ENCODE results near the gene NFKB2.

NFKB2 gene

DNA sequence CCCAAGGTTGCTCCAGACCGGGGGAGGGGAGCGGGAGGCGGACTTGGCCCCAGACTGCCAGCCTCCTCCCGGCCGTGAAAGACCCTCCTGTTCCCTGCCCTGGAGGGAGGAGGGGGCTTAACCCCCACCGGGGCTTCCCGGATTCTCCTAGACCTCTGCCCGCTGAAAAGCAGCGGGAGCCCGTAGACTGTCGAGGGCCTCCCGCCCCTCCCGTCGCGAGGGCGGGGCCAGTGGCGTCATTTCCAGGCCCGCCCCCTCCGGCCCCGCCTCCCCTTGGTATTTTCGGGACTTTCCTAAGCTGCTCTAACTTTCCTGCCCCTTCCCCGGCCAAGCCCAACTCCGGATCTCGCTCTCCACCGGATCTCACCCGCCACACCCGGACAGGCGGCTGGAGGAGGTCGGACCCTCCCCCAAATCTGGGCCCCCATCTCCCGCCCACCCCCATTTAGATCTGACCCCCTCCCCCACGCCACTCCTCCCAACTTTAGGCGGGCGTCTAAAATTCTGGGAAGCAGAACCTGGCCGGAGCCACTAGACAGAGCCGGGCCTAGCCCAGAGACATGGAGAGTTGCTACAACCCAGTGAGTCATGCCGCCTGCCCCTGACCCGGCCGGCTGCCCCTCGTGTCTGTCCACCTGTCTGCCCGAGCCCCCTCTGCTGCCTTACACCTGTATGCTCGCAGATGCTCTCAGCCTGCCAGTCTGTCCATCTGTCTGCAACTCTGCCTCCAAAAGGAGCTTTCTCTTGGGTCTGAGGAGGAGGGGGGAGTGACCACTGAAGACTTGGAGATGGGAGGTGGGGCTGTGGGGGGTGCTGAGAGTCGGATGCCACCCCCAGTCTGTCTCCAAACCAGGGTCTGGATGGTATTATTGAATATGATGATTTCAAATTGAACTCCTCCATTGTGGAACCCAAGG, at the start of gene NFKB2 (continued):
- TF ChIP-seq, protein P1, sequence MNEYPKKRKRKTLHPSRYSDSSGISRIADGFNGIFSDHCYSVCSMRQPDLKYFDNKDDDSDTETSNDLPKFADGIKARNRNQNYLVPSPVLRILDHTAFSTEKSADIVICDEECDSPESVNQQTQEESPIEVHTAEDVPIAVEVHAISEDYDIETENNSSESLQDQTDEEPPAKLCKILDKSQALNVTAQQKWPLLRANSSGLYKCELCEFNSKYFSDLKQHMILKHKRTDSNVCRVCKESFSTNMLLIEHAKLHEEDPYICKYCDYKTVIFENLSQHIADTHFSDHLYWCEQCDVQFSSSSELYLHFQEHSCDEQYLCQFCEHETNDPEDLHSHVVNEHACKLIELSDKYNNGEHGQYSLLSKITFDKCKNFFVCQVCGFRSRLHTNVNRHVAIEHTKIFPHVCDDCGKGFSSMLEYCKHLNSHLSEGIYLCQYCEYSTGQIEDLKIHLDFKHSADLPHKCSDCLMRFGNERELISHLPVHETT (tag by site-specific recombination; IDR thresholded peaks at IDR 0.05) = no peak
- TF ChIP-seq ZNF157 (tag by site-specific recombination; IDR thresholded peaks at IDR 0.05) (no peak), GFI1B (tag by site-specific recombination; IDR thresholded peaks at IDR 0.05) (no peak), KLF1 (tag by site-specific recombination; IDR thresholded peaks at IDR 0.05) (peak; percentile 86), INSM2 (tag by site-specific recombination; IDR thresholded peaks at IDR 0.05) (no peak), ZNF549 (tag by site-specific recombination; IDR thresholded peaks at IDR 0.05) (no peak), ZNF501 (tag by site-specific recombination; IDR thresholded peaks at IDR 0.05) (no peak), ZBTB20 (tag by site-specific recombination; IDR thresholded peaks at IDR 0.05) (no peak; the same call in 1 of the 2 replicates), RBAK (tag by site-specific recombination; IDR thresholded peaks at IDR 0.05) (no peak), ZNF670 (tag by site-specific recombination; IDR thresholded peaks at IDR 0.05; ENCODE audit: low read depth) (no peak), ELK4 (IDR thresholded peaks at IDR 0.05; ENCODE audit: borderline replicate concordance, low read depth, low read length) (no peak), ZBTB17 (tag by site-specific recombination; IDR thresholded peaks at IDR 0.05) (no peak), ZNF391 (tag by site-specific recombination; IDR thresholded peaks at IDR 0.05; ENCODE audit: borderline replicate concordance, low read depth) (no peak; the same call in 1 of the 2 replicates), ZNF510 (tag by site-specific recombination; IDR thresholded peaks at IDR 0.05; ENCODE audit: insufficient replicate concordance) (no peak)
- TF ChIP-seq, protein P2, sequence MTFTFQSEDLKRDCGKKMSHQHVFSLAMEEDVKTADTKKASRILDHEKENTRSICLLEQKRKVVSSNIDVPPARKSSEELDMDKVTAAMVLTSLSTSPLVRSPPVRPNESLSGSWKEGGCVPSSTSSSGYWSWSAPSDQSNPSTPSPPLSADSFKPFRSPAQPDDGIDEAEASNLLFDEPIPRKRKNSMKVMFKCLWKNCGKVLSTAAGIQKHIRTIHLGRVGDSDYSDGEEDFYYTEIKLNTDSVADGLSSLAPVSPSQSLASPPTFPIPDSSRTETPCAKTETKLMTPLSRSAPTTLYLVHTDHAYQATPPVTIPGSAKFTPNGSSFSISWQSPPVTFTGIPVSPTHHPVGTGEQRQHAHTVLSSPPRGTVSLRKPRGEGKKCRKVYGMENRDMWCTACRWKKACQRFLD (tag by site-specific recombination; IDR thresholded peaks at IDR 0.05) = no peak

- peaks cover 24 to 52% of the 10 kb centered on the region in 2 experiments for H3K36me3 ChIP-seq (ENCODE audit: control insufficient read depth in 2 of 2, insufficient read depth in 1 of 2, low read length in 2 of 2)
- H3K27ac ChIP-seq (ENCODE audit: extremely low read depth, low read depth, low read length) = no peak overlapping the region
- no peaks in the 10 kb centered on the region for H3K9me3 ChIP-seq (ENCODE audit: control insufficient read depth, insufficient read depth, low read depth, low read length)
- ChIA-PET POLR2A (interaction anchor here (0.6 to 1.5 kb wide), 3 partner anchors 102 to 117 kb away, joined by 3 to 7 read pairs (median 4); partner anchors contain the start of gene GBF1), CTCF (interaction anchor here (0.5 to 21.4 kb wide), 19 partner anchors 8 to 778 kb away, joined by 3 to 531 read pairs (median 4); partner anchors contain the start of genes ELOVL3, GBF1 and PITX3)
- no peak overlapping the region for H3K4me3 ChIP-seq (ENCODE audit: low read depth, low read length)
- 0 out of 2 replicates have a peak, but pooled peaks cover 1% of the 10 kb centered on the region for H3K4me1 ChIP-seq (ENCODE audit: control insufficient read depth, insufficient read depth, low read length)
- TF ChIP-seq, protein P3, sequence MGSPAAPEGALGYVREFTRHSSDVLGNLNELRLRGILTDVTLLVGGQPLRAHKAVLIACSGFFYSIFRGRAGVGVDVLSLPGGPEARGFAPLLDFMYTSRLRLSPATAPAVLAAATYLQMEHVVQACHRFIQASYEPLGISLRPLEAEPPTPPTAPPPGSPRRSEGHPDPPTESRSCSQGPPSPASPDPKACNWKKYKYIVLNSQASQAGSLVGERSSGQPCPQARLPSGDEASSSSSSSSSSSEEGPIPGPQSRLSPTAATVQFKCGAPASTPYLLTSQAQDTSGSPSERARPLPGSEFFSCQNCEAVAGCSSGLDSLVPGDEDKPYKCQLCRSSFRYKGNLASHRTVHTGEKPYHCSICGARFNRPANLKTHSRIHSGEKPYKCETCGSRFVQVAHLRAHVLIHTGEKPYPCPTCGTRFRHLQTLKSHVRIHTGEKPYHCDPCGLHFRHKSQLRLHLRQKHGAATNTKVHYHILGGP (tag by site-specific recombination; IDR thresholded peaks at IDR 0.05) = no peak
- no peak for TF ChIP-seq ZNF837 (tag by site-specific recombination; IDR thresholded peaks at IDR 0.05)
- TF ChIP-seq ZSCAN16 (tag by site-specific recombination; IDR thresholded peaks at IDR 0.05) = no peak
- peak; percentile 77 for TF ChIP-seq ZNF654 (tag by site-specific recombination; IDR thresholded peaks at IDR 0.05; ENCODE audit: low read depth)
- no peak for TF ChIP-seq ZNF776 (tag by site-specific recombination; IDR thresholded peaks at IDR 0.05; ENCODE audit: borderline replicate concordance)
- TF ChIP-seq, protein P4, sequence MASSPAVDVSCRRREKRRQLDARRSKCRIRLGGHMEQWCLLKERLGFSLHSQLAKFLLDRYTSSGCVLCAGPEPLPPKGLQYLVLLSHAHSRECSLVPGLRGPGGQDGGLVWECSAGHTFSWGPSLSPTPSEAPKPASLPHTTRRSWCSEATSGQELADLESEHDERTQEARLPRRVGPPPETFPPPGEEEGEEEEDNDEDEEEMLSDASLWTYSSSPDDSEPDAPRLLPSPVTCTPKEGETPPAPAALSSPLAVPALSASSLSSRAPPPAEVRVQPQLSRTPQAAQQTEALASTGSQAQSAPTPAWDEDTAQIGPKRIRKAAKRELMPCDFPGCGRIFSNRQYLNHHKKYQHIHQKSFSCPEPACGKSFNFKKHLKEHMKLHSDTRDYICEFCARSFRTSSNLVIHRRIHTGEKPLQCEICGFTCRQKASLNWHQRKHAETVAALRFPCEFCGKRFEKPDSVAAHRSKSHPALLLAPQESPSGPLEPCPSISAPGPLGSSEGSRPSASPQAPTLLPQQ (tag by site-specific recombination; IDR thresholded peaks at IDR 0.05) = no peak
- TF ChIP-seq, protein P5, sequence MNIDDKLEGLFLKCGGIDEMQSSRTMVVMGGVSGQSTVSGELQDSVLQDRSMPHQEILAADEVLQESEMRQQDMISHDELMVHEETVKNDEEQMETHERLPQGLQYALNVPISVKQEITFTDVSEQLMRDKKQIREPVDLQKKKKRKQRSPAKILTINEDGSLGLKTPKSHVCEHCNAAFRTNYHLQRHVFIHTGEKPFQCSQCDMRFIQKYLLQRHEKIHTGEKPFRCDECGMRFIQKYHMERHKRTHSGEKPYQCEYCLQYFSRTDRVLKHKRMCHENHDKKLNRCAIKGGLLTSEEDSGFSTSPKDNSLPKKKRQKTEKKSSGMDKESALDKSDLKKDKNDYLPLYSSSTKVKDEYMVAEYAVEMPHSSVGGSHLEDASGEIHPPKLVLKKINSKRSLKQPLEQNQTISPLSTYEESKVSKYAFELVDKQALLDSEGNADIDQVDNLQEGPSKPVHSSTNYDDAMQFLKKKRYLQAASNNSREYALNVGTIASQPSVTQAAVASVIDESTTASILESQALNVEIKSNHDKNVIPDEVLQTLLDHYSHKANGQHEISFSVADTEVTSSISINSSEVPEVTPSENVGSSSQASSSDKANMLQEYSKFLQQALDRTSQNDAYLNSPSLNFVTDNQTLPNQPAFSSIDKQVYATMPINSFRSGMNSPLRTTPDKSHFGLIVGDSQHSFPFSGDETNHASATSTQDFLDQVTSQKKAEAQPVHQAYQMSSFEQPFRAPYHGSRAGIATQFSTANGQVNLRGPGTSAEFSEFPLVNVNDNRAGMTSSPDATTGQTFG (tag by site-specific recombination; IDR thresholded peaks at IDR 0.05; ENCODE audit: borderline replicate concordance) = no peak
- TF ChIP-seq ZNF138 (tag by site-specific recombination; IDR thresholded peaks at IDR 0.05; ENCODE audit: borderline replicate concordance) = no peak
- TF ChIP-seq YY2 (tag by site-specific recombination; IDR thresholded peaks at IDR 0.05) = no peak
Observed at GRCh38 chr10:102347236-102347828, 48.2 kb upstream of the NFKB2 start.
